Measurements from ENCODE around the gene TIMP1. TPM values are rescaled to one million over a fixed set of nuclear protein-coding genes. Genes with fewer than 3 reads are reported as not detected.
"Not testable (repeated sequence)": the region's sequence is repeated elsewhere in the genome, so short reads cannot be mapped to it uniquely, and the experiment has no call there.

TIMP1 gene
- total RNA-seq, 1 donor from 2014 or later = 6.7 TPM

DNA sequence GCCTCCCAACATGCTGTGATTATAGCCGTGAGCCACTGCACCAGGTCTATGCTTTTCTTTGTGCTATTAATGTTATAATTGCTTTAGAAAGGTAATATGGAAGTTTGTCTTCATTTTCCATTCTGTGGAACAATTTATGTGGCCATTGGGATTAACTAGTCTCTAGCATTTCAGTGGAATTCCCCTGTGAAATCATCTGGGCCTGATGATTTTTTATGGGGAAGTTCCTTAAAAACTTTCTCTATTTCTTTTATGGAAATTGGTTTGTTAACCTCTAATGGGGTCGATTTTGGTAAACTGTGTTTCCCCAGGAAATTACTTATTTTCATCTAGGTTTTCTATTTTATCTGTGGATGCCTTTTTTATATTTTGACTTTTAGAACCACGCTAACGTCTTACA, 11.3 kb downstream of the TIMP1 start:
- H3K27me3 Mint-ChIP-seq = peaks cover 5% of the 10 kb centered on the region
- H3K36me3 Mint-ChIP-seq (ENCODE audit: low read depth) = peaks cover 1% of the 10 kb centered on the region
- intact Hi-C loops (cut with micrococcal nuclease) = no loop called here
- ChIA-PET CTCF (no interaction called here), POLR2A (no interaction called here)
- H3K4me1 Mint-ChIP-seq = no peaks in the 10 kb centered on the region
- TF ChIP-seq, protein P1, sequence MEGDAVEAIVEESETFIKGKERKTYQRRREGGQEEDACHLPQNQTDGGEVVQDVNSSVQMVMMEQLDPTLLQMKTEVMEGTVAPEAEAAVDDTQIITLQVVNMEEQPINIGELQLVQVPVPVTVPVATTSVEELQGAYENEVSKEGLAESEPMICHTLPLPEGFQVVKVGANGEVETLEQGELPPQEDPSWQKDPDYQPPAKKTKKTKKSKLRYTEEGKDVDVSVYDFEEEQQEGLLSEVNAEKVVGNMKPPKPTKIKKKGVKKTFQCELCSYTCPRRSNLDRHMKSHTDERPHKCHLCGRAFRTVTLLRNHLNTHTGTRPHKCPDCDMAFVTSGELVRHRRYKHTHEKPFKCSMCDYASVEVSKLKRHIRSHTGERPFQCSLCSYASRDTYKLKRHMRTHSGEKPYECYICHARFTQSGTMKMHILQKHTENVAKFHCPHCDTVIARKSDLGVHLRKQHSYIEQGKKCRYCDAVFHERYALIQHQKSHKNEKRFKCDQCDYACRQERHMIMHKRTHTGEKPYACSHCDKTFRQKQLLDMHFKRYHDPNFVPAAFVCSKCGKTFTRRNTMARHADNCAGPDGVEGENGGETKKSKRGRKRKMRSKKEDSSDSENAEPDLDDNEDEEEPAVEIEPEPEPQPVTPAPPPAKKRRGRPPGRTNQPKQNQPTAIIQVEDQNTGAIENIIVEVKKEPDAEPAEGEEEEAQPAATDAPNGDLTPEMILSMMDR (IDR thresholded peaks at IDR 0.05) = no peak
- no peak overlapping the region for H3K4me3 Mint-ChIP-seq
- no peak for DNase-seq
- peaks cover 4% of the 10 kb centered on the region for H3K9me3 Mint-ChIP-seq
- ATAC-seq (ENCODE audit: low read depth) = no peak
- no peak overlapping the region for H3K27ac Mint-ChIP-seq

DNA sequence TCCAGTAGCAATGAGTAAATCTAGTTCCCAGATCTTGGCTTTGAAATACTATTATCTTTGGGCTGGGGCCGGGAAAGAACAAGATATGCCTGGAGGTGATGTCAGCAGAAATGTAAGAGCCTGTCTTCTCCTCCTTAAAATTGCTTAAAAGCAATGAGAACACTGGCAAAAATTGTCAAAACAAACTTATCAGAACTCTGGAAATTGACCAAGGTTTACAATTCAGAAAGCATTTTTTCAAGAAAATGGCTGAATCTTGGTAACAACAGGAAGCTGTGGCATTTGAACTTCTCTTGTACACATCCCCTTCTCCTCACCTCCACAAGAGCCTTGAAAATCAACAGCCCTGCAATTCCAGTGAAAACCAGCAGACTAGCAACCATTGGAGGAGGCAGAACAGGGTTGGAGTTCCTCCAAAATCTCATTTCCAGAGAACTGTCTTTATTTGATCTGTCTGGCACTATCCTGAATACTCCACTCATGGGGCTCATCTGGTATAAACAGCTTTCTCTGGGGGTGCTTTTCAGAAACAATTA, 13.5 kb downstream of the TIMP1 start:
- no peak overlapping the region for H3K4me3 Mint-ChIP-seq

DNA sequence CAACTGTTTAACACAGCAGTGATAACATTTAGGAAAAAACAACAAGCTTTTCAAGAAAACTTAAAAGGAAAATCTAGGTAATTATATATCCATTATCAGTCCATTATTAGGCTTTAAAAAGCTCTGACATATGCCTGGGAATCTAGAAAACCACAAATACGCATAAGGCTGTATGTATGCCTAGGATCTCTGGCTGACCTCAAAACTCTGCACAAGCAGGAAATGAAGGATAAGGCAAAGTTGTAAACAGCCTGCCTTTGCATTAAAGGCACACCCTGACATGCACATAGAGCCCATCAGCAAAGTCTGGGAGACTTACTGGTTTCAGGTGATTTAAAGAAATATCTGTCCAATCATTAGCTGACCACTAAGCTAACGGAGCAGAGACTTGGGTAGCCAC, 14.0 kb downstream of the TIMP1 start:
- Mint-ChIP-seq H3K27ac (no peak overlapping the region), H3K4me1 (no peaks in the 10 kb centered on the region), H3K9me3 (peaks cover 4% of the 10 kb centered on the region), H3K4me3 (no peak overlapping the region), H3K27me3 (peaks cover 5% of the 10 kb centered on the region), H3K36me3 (ENCODE audit: low read depth) (peaks cover 1% of the 10 kb centered on the region)
- ChIA-PET POLR2A (no interaction called here), CTCF (no interaction called here)
- DNase-seq (no peak), ATAC-seq (ENCODE audit: low read depth) (no peak)
- intact Hi-C loops (cut with micrococcal nuclease) = no loop called here
- TF ChIP-seq, protein P1 (IDR thresholded peaks at IDR 0.05) = no peak

More for the DNA sequence above, 13.5 kb downstream of the TIMP1 start:
- no peak for ATAC-seq (ENCODE audit: low read depth)
- Mint-ChIP-seq H3K36me3 (ENCODE audit: low read depth) (peaks cover 1% of the 10 kb centered on the region), H3K27ac (no peak overlapping the region), H3K9me3 (peaks cover 4% of the 10 kb centered on the region), H3K27me3 (peaks cover 5% of the 10 kb centered on the region), H3K4me1 (no peaks in the 10 kb centered on the region)
- no peak for DNase-seq
- ChIA-PET CTCF (no interaction called here), POLR2A (no interaction called here)
- TF ChIP-seq, protein P1 (IDR thresholded peaks at IDR 0.05) = no peak
- intact Hi-C loops (cut with micrococcal nuclease) = no loop called here

DNA sequence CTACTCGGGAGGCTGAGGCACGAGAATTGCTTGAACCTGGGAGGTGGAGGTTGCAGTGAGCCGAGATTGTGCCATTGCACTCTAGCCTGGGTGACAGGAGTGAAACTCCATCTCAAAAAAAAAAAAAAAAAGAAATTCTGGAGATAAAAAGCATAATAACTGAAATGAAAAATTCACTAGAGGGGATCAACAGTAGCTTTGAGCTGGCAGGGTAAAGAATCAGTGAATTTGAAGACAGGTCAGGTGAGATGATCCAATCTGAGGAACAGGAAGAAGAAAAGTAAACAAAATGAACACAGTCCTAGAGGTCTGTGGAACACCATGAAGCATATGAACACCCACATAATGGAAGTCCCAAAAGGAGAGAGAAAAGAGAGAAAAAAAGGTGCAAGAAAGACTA, 15.0 kb downstream of the TIMP1 start:
- CTCF ChIA-PET = no interaction called here
- intact Hi-C loops (cut with micrococcal nuclease) = no loop called here
- H3K4me1 Mint-ChIP-seq = no peaks in the 10 kb centered on the region
- peaks cover 1% of the 10 kb centered on the region for H3K36me3 Mint-ChIP-seq (ENCODE audit: low read depth)
- H3K27me3 Mint-ChIP-seq = peaks cover 5% of the 10 kb centered on the region
- no peak overlapping the region for H3K27ac Mint-ChIP-seq
- peaks cover 4% of the 10 kb centered on the region for H3K9me3 Mint-ChIP-seq
- H3K4me3 Mint-ChIP-seq = no peak overlapping the region
- ATAC-seq (ENCODE audit: low read depth) = no peak
- no peak for DNase-seq
- POLR2A ChIA-PET = no interaction called here
- TF ChIP-seq, protein P1 (IDR thresholded peaks at IDR 0.05) = no peak

DNA sequence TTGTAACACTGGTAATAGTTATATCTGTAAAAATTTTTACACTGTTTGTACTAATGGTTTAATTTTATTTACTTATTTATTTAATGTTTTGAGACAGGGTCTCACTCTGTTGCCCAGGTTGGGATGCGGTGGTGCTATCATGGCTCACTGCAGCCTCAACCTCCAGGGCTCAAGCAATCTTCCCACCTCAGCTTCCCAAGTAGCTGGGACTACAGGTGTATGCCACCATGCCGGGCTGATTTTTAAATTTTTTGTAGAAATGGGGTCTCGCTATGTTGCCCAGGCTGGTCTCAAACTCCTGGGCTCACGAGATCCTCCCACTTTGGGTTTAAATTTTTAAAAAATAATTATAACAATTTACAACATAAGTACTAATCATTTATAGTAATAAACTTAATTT, 20.9 kb downstream of the TIMP1 start:
- H3K36me3 Mint-ChIP-seq (ENCODE audit: low read depth); ATAC-seq (ENCODE audit: low read depth); H3K4me3 Mint-ChIP-seq; H3K9me3 Mint-ChIP-seq; DNase-seq; CTCF ChIA-PET; intact Hi-C loops (cut with micrococcal nuclease); H3K27ac Mint-ChIP-seq; H3K4me1 Mint-ChIP-seq; POLR2A ChIA-PET; H3K27me3 Mint-ChIP-seq: not testable (repeated sequence)

DNA sequence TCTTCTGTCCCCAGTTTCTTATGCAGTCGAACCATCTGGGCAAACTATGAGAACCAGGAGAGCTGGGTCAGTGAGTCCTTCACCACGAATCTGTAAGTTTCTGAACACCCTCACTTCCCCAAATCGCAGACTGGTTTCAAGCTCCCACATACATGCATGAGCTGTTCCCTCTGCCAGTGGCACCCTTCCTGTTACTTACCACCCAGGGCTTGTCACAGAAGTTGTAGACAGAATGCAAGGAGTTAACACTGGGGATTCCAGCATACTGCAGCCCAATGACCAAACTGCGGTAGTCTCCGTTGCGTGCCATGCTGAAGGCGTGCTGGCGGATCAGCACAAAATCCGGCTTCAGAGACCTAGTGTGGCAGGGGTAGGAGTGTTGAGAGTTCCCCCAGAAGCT, 22.8 kb downstream of the TIMP1 start:
- Mint-ChIP-seq H3K4me1 (no peaks in the 10 kb centered on the region), H3K9me3 (no peaks in the 10 kb centered on the region), H3K4me3 (no peak overlapping the region), H3K36me3 (ENCODE audit: low read depth) (no peaks in the 10 kb centered on the region), H3K27me3 (no peaks in the 10 kb centered on the region), H3K27ac (no peak overlapping the region)
- POLR2A ChIA-PET = no interaction called here
- no peak for DNase-seq
- TF ChIP-seq, protein P1 (IDR thresholded peaks at IDR 0.05) = no peak
- CTCF ChIA-PET = no interaction called here
- no peak for ATAC-seq (ENCODE audit: low read depth)
- intact Hi-C loops (cut with micrococcal nuclease) = no loop called here

Data from activated B cell treated with CpG ODN at 0.5 μM for 24 hours (primary cell).